Mammary epithelial cell (primary cell): ENCODE results near the gene GANAB.
"Not testable (repeated sequence)": the region's sequence is repeated elsewhere in the genome, so short reads cannot be mapped to it uniquely, and the experiment has no call there.

Experiments used
- CTCF ChIP-seq, 2 donors: IDR thresholded peaks in 1 of 2; conservative IDR thresholded peaks in 1 of 2; 2 replicates each; pipeline ENCODE4 v1.5.1; 2011 to 2012; ENCODE audit warnings: inconsistent platforms in 2 of 2, low read length in 2 of 2, mild to moderate bottlenecking in 2 of 2, control low read depth in 1 of 2, low read depth in 1 of 2; ENCODE audit not compliant: insufficient read depth in 1 of 2; ENCODE audit errors: extremely low read depth in 1 of 2
- EZH2 ChIP-seq: IDR thresholded peaks from 2 replicates; pipeline ENCODE4 v1.6.1; 2012; ENCODE audit warnings: low read length, inconsistent platforms, borderline replicate concordance

- not testable (repeated sequence) for TF ChIP-seq CTCF (conservative IDR thresholded peaks at IDR 0.05 in 1 of 2, IDR thresholded peaks at IDR 0.05 in 1 of 2; ENCODE audit: extremely low read depth in 1 of 2, insufficient read depth in 1 of 2, low read depth in 1 of 2, low read length in 2 of 2); EZH2
These were observed 61.1 kb downstream of the GANAB start for GRCh38 chr11:62585356-62585755.
